Brain microvascular endothelial cell (primary cell): ENCODE results near the gene CCDC93.

Experiments
- DNase-seq: peaks from one replicate; pipeline ENCODE4 v3.0.0-alpha.2; 2020
- H3K27ac ChIP-seq: fragments of 250-450 bp; sonication (Bioruptor Pico); 2 replicates; pipeline ENCODE4 v1.5.1; 2020; ENCODE audit warnings: mild to moderate bottlenecking, moderate library complexity
- H3K27me3 ChIP-seq: fragments of 250-450 bp; sonication (Bioruptor Pico); replicated peaks from 2 replicates; pipeline ENCODE4 v1.5.1; 2020; ENCODE audit warnings: mild to moderate bottlenecking
- H3K36me3 ChIP-seq: fragments of 250-450 bp; sonication (Bioruptor Pico); replicated peaks from 2 replicates; pipeline ENCODE4 v1.5.1; 2020; ENCODE audit warnings: mild to moderate bottlenecking
- H3K4me3 ChIP-seq: 2 replicates; pipeline ENCODE4 v1.5.1; 2011; ENCODE audit warnings: low read depth, mild to moderate bottlenecking, control low read depth, low read length, moderate library complexity
- CTCF ChIP-seq: IDR thresholded peaks from 2 replicates; pipeline ENCODE4 v1.5.1; 2011; ENCODE audit warnings: low read depth, mild to moderate bottlenecking, moderate library complexity, low read length, control low read depth, inconsistent platforms; ENCODE audit errors: missing control alignments
- in situ Hi-C: cut with HindIII; loops from 2 replicates; pipeline ENCODE4 v1.10.0; 2017; ENCODE audit warnings: low sequenced_read_pairs, low pct_ligation_motif_present

Gene CCDC93, protein sequence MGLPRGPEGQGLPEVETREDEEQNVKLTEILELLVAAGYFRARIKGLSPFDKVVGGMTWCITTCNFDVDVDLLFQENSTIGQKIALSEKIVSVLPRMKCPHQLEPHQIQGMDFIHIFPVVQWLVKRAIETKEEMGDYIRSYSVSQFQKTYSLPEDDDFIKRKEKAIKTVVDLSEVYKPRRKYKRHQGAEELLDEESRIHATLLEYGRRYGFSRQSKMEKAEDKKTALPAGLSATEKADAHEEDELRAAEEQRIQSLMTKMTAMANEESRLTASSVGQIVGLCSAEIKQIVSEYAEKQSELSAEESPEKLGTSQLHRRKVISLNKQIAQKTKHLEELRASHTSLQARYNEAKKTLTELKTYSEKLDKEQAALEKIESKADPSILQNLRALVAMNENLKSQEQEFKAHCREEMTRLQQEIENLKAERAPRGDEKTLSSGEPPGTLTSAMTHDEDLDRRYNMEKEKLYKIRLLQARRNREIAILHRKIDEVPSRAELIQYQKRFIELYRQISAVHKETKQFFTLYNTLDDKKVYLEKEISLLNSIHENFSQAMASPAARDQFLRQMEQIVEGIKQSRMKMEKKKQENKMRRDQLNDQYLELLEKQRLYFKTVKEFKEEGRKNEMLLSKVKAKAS

GRCh38 chr2:118013724-118014491 lies at the start of gene CCDC93:
Gene CCDC93 (minus strand): TSS chr2:118014070. CDS start chr2:118013995, 75 bp downstream.
- in situ Hi-C loops: no loop called here
- peak within 1 kb of the TSS; percentile 90 for H3K4me3 ChIP-seq
- peak; percentile 69 for DNase-seq
- no peaks in the 10 kb centered on the region for H3K36me3 ChIP-seq
- peak within 1 kb of the TSS; percentile 41 for H3K27ac ChIP-seq
- no peaks in the 10 kb centered on the region for H3K27me3 ChIP-seq
- TF ChIP-seq CTCF: no peak

GRCh38 chr2:118062669-118063068 lies 48.8 kb upstream of the CCDC93 start:
- H3K4me3 ChIP-seq: no peak overlapping the region
- no peak for TF ChIP-seq CTCF
- in situ Hi-C loops: no loop called here
- DNase-seq: no peak
- no peak overlapping the region for H3K27ac ChIP-seq
- no peaks in the 10 kb centered on the region for H3K36me3 ChIP-seq
- H3K27me3 ChIP-seq: no peaks in the 10 kb centered on the region

GRCh38 chr2:118062048-118062447 lies 48.2 kb upstream of the CCDC93 start:
- no peak overlapping the region for H3K4me3 ChIP-seq
- no peak for DNase-seq
- H3K27me3 ChIP-seq: no peaks in the 10 kb centered on the region
- in situ Hi-C loops: no loop called here
- H3K27ac ChIP-seq: no peak overlapping the region
- TF ChIP-seq CTCF: no peak
- H3K36me3 ChIP-seq: no peaks in the 10 kb centered on the region

DNA sequence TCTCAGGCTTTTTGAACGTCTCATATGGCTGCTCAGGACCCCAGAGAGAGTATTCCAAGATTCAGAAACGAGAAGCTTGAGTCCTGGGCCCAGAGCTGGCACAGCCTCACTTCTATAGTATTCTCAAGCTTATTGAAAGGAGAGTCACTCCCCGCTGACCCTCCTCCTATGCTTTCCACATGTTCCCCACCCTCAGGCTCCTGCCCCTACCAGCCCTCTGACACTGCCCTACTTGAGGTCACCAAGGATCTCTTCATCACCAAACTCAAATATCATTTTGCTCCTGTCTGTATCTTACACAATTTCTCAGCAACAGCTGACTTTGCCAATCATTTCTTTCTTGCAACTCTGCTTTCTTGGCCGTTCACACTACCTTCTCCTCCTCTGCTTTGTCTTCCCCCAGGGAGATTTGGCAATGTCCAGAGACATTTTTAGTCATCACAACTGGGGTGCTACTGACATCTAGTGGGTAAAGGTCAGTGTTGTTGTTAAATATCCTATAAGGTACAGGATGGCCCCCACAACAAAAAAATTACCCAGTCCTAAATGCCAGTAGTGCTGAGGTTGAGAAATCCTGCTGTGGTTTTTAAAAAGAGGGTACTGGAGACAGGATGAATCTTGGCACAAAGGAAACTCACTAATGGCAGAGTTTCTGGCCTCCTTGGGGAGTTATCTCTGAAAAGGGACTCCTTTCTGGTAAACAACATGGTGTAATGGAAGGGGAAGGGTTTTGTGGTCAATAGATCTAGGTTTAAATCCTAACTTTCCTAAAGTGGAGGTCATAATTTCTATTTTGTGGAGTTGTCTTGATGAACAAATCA lies 47.5 kb upstream of the CCDC93 start:
- Histone ChIP-seq H3K36me3 (no peaks in the 10 kb centered on the region), H3K27ac (no peak overlapping the region), H3K4me3 (no peak overlapping the region), H3K27me3 (no peaks in the 10 kb centered on the region)
- peak; percentile 55 for TF ChIP-seq CTCF
- DNase-seq: peak; percentile 9
- in situ Hi-C loops: no loop called here

- H3K27ac ChIP-seq: no peak overlapping the region
- no peak overlapping the region for H3K4me3 ChIP-seq
- in situ Hi-C loops: no loop called here
- TF ChIP-seq CTCF: no peak
- no peaks in the 10 kb centered on the region for H3K27me3 ChIP-seq
- peak; percentile 46 for DNase-seq
- no peaks in the 10 kb centered on the region for H3K36me3 ChIP-seq
Measured at GRCh38 chr2:118059919-118060478, 46.1 kb upstream of the CCDC93 start.
